Gastroesophageal sphincter (tissue), 3 donors: ENCODE measurements around the gene NEDD4L.

ENCODE experiments used
- EP300 ChIP-seq: sonication (generic); formaldehyde crosslinking; IDR thresholded peaks from one replicate; pipeline ENCODE4 v1.6.1; 2017; ENCODE audit warnings: antibody characterized with exemption, mild to moderate bottlenecking
- POLR2A ChIP-seq, 2 donors: fragments of 450-650 bp; IDR thresholded peaks; one replicate each; pipeline ENCODE4 v1.6.1; 2017; ENCODE audit warnings: antibody characterized with exemption in 2 of 2, mild to moderate bottlenecking in 2 of 2, moderate library complexity in 1 of 2
- TF ChIP-seq, protein P1 (sequence below), 4 experiments: fragments of 200-600 bp in 2 of 4; fragments of 450-650 bp in 2 of 4; sonication (generic) in 1 of 4; IDR thresholded peaks; one replicate each; pipeline ENCODE4 v1.5.1; 2017 to 2019; ENCODE audit warnings: antibody characterized with exemption in 4 of 4, mild to moderate bottlenecking in 2 of 4, moderate library complexity in 2 of 4

DNA sequence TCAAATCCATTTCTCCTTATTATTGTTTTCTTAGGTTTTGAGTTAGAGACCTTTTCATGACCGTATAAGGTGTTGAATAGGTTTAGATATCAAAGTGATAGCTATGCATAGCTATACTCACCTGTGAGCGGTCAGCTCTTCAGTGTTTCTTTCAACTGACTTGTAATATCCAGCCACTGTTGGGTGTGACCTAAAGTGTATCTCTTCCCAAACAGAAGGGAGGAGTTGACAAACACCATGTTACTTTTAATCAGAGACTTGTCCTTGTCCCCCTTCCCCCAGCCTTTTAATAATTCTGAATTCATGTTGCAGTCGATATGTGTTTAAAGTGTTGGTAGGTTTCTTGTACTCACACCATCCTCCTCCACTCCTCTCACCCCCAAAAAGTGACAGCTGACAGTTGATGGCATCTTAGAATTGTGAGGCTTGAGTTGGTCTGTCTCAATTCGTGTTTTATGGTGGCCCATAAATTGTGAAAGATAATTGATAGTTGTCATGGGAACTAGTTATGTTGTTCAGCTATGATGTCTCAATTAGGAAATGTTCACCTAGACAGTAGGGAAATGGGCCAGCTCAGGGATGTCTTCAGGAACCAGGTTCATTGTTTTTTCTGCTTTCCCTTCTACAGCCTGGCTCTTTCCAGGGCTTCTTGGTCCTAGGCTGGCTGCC lies 12.0 kb downstream of the NEDD4L start:
- TF ChIP-seq, protein P1, sequence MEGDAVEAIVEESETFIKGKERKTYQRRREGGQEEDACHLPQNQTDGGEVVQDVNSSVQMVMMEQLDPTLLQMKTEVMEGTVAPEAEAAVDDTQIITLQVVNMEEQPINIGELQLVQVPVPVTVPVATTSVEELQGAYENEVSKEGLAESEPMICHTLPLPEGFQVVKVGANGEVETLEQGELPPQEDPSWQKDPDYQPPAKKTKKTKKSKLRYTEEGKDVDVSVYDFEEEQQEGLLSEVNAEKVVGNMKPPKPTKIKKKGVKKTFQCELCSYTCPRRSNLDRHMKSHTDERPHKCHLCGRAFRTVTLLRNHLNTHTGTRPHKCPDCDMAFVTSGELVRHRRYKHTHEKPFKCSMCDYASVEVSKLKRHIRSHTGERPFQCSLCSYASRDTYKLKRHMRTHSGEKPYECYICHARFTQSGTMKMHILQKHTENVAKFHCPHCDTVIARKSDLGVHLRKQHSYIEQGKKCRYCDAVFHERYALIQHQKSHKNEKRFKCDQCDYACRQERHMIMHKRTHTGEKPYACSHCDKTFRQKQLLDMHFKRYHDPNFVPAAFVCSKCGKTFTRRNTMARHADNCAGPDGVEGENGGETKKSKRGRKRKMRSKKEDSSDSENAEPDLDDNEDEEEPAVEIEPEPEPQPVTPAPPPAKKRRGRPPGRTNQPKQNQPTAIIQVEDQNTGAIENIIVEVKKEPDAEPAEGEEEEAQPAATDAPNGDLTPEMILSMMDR (IDR thresholded peaks at IDR 0.05) = no peak
- no peak for TF ChIP-seq POLR2A (IDR thresholded peaks at IDR 0.05)
- TF ChIP-seq EP300 = no peak
